NCI-H1092 treated with DMSO at 0.1 percent for 48 hours (cell line): ENCODE measurements around the gene JRKL.
"Not testable (repeated sequence)": the region's sequence is repeated elsewhere in the genome, so short reads cannot be mapped to it uniquely, and the experiment has no call there.

ENCODE experiments used
- DNase-seq: peaks from one replicate; lab custom pipeline; 2025; lab: John Stamatoyannopoulos, UW

JRKL gene

DNA sequence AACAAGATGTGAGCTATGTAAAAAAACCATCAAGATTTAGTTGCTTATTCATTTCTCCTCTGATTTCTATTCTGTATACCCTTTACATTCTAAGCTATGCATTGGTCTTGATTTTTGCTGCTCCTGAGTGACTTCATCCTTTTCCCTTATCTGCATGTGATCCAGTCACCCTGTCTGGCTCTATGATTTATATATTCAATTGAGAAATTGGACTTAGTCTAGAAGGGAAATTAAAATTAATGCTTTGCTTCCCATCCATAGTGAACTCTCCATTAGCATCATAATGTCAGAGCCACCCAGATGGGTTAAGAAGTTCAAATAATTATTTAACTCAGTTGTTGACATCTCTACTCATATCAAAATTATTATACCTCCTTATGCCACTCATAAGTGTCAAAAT is 5.0 kb downstream of the JRKL start:
- no peak for DNase-seq

DNA sequence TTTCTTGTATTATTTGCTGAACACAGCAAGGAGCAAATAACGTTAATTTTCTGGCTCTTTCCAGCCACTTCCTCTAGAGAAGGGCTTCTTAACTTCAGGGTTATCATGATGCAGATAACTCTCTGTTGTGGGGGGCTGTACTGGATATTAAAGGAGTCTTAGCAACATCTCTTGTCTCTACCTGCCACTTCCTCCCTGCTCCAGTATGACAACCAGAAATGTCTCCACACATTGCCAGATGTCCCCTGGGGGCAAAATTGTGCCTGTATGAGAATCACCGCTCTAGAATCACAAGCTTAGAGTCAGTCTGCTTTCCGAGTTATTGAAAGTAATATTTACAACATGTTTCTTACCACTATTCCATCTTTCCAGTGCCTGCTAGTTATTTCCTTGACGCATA is 6.8 kb downstream of the JRKL start:
- no peak for DNase-seq

- DNase-seq: no peak
These were observed 8.1 kb downstream of the JRKL start for GRCh38 chr11:96397863-96398262.

- no peak for DNase-seq
These were observed 10.9 kb downstream of the JRKL start for GRCh38 chr11:96400697-96401096.

DNA sequence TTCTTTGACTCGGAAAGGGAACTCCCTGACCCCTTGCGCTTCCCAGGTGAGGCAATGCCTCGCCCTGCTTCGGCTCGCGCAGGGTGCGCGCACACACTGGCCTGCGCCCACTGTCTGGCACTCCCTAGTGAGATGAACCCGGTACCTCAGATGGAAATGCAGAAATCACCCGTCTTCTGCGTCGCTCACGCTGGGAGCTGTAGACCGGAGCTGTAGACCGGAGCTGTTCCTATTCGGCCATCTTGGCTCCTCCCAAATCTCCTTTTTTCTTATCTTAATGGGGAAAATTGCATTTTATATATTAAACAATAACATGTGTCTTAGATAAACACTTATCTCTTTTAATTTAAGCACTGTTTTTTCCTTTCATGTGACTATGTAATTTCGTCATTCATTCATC is 21.6 kb downstream of the JRKL start:
- not testable (repeated sequence) for DNase-seq

DNA sequence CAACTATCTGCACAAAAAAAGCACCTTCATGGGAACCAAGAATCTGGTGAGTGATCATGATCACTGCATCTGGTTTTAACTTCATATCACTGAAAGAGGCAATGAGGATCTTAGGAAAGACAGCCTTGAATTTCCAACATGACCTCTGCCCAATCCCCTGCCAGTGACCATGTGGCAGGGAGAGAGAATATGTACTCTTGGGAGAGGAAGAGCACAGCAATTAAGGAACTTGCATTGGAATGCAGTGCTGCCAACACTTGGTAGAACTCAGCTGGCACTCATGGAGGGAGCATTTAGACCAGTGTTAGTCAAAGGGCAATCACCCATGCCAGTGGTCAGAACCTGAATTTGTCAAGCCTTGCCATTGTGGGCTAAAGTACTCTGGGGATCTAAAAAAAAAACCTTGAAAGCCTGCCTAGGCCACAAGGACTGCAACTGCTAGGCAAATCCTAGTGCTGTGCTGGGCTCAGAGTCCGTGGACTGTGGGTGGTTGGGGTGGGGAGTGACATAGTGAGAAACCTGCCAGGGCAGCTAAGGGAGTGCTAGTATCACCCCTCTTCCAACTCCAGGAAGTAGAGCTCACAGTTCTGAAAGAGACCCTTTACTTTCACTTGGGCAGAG is 23.1 kb downstream of the JRKL start:
- no peak for DNase-seq

GRCh38 chr11:96413408-96413807 is 23.6 kb downstream of the JRKL start:
- DNase-seq: no peak

DNA sequence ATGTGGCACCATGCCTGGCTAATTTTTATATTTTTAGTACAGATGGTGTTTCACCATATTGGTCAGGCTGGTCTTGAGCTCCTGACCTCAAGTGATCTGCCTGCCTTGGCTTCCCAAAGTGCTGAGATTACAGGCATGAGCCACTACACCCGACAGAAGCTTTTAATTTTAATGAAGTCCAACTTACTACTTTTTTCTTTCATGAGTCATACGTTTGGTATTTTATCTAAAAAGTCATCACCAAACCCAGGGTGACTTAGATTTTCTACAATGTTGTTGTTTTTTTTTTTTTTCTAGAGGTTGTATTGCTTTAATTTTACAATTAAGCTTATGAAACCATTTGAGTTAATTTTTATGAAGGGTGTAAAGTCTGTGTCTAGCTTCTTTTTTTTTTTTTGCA is 34.9 kb downstream of the JRKL start:
- no peak for DNase-seq

DNA sequence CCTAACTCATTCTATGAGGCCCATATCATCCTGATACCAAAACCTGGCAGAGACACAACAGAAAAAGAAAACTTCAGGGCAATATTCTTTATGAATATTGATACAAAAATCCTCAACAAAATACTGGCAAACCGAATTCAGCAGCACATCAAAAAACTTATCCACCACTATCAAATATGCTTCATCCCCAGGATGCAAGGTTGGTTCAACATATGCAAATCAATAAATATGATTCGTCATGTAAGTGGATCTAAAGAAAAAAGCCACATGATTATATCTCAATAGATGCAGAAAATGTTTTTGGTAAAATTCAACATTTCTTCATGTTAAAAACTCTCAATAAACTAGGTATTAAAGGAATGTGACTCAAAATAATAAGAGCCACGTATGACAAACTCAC is 40.9 kb downstream of the JRKL start:
- no peak for DNase-seq

DNA sequence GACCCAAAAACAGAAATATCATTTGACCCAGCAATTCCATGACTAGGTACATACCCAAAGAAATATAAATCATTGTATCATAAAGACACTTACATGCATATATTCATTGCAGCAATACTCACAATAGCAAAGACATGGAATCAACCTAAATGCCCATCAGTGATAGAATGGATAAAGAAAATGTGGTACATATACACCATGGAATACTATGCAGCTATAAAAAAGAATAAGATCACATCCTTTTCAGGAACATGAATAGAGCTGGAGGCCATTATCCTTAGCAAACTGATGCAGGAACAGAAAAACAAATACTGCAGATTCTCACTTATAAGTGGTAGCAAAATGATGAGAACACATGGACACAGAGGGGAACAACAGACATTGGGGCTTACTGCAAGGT is 42.8 kb downstream of the JRKL start:
- not testable (repeated sequence) for DNase-seq
